ENCODE results near the gene TMEM182.

DNA sequence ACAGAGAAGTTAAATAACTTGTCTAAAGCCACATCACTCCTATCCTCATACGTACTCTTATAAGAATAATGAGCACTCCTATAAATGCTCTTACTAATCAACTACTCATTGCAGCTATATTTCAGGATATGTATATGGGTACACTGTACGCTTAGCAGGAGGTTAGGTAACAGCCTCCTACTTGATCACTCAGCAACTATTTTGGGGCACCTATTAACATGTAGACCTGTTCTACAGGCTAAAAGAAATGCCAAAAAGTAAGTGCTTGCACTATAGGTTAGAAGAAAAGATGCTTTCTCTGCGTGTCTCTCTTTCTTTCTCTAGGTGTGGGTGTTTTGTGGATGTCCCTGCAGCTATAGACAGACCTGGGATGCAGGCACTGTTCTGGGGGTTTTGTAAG is 83.1 kb downstream of the TMEM182 start:
- TF ChIP-seq, protein P1, sequence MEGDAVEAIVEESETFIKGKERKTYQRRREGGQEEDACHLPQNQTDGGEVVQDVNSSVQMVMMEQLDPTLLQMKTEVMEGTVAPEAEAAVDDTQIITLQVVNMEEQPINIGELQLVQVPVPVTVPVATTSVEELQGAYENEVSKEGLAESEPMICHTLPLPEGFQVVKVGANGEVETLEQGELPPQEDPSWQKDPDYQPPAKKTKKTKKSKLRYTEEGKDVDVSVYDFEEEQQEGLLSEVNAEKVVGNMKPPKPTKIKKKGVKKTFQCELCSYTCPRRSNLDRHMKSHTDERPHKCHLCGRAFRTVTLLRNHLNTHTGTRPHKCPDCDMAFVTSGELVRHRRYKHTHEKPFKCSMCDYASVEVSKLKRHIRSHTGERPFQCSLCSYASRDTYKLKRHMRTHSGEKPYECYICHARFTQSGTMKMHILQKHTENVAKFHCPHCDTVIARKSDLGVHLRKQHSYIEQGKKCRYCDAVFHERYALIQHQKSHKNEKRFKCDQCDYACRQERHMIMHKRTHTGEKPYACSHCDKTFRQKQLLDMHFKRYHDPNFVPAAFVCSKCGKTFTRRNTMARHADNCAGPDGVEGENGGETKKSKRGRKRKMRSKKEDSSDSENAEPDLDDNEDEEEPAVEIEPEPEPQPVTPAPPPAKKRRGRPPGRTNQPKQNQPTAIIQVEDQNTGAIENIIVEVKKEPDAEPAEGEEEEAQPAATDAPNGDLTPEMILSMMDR (IDR thresholded peaks at IDR 0.05; ENCODE audit: low read depth, low read length): no peak
- TF ChIP-seq, protein P2, sequence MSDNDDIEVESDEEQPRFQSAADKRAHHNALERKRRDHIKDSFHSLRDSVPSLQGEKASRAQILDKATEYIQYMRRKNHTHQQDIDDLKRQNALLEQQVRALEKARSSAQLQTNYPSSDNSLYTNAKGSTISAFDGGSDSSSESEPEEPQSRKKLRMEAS (IDR thresholded peaks at IDR 0.05; ENCODE audit: low read depth, low read length): no peak
- no peak for TF ChIP-seq POLR2A (IDR thresholded peaks at IDR 0.05; ENCODE audit: extremely low read depth, insufficient read length)

Data from NB4 (cell line).